Mucosa of descending colon (tissue), 3 donors: Measurements from ENCODE around the gene DAPK1. TPM values are rescaled to one million over a fixed set of nuclear protein-coding genes. Genes with fewer than 3 reads are reported as not detected.

Source experiments
- ATAC-seq: fragments of 200-7000 bp; cut with Tn5 transposase; one replicate; pipeline ENCODE4 v1.9.1; 2020; ENCODE audit warnings: mild to moderate bottlenecking, moderate library complexity
- DNase-seq, 3 donors: peaks; one replicate each; pipeline ENCODE4 v3.0.0-alpha.2; 2020
- H3K36me3 ChIP-seq: fragments of 200-600 bp; one replicate; pipeline ENCODE4 v1.8.0; 2021; ENCODE audit warnings: low read depth, mild to moderate bottlenecking
- H3K4me1 ChIP-seq: fragments of 200-600 bp; one replicate; pipeline ENCODE4 v1.8.0; 2021; ENCODE audit warnings: low read depth, mild to moderate bottlenecking
- H3K4me3 ChIP-seq: fragments of 200-600 bp; one replicate; pipeline ENCODE4 v1.8.0; 2021; ENCODE audit warnings: mild to moderate bottlenecking
- H3K9me3 ChIP-seq: fragments of 200-600 bp; one replicate; pipeline ENCODE4 v1.8.0; 2021; ENCODE audit warnings: mild to moderate bottlenecking
- intact Hi-C, 2 donors: fragments of 100-400 bp; cut with DNase I in 1 of 2; cut with micrococcal nuclease in 1 of 2; formaldehyde crosslinking; loops; one replicate each; pipeline versions ENCODE4 v1.11.0 to v1.11.1; 2022; cut with DNase I, micrococcal nuclease
- total RNA-seq, 3 donors: library from RNA; stranded (reverse); fragmentation: NEBNext Ultra II Directional in 2 of 3; extraction: Animal tissue kit (Norgen Biotek cat#: 25700) in 2 of 3; gene quantifications; one replicate each; pipeline versions ENCODE4 v1.2.1 to v1.2.4, GENCODE V29; 2021 to 2023
- TF ChIP-seq, protein P1 (sequence below): fragments of 200-600 bp; IDR thresholded peaks from one replicate; pipeline ENCODE4 v1.8.0; 2022; ENCODE audit warnings: antibody characterized with exemption, mild to moderate bottlenecking
- donor health status: DM: no; HTN: no; CAD: no; lungs with moderate emphysema.
- donor health status: DM: no; HTN: no; CAD: no.
- donor health status: DM: no; HTN: yes; CAD: no.

The DAPK1 gene
- total RNA-seq, 3 donors from 2014 or later, result 22.2 to 98.7 (median 25.9) TPM

DNA sequence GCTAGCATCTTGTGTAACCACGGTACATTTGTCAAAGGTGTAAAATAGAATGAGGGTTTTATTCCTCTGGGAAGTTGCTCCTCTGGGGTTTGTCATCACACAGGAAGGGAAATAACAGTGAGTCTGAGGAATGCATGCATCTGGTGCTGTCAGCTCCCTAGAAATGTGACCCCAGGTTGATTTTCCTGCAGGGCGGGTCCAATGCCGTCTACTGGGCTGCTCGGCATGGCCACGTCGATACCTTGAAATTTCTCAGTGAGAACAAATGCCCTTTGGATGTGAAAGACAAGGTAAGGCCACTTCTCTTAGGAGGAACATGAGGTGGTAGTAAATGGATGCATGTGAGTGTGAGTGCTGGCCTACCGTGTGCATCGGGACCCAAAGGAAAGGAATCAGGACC, 149.4 kb downstream of the DAPK1 start:
- Histone ChIP-seq H3K36me3 (no peaks in the 10 kb centered on the region), H3K4me3 (no peak overlapping the region), H3K9me3 (no peaks in the 10 kb centered on the region), H3K4me1 (no peaks in the 10 kb centered on the region)
- DNase-seq (no peak), ATAC-seq (no peak)
- intact Hi-C loops, result loop anchor here in 1 of 2 donors (10.0 kb wide), 1 partner anchor 152 kb away; the partner anchor contains the start of gene DAPK1
- TF ChIP-seq, protein P1, sequence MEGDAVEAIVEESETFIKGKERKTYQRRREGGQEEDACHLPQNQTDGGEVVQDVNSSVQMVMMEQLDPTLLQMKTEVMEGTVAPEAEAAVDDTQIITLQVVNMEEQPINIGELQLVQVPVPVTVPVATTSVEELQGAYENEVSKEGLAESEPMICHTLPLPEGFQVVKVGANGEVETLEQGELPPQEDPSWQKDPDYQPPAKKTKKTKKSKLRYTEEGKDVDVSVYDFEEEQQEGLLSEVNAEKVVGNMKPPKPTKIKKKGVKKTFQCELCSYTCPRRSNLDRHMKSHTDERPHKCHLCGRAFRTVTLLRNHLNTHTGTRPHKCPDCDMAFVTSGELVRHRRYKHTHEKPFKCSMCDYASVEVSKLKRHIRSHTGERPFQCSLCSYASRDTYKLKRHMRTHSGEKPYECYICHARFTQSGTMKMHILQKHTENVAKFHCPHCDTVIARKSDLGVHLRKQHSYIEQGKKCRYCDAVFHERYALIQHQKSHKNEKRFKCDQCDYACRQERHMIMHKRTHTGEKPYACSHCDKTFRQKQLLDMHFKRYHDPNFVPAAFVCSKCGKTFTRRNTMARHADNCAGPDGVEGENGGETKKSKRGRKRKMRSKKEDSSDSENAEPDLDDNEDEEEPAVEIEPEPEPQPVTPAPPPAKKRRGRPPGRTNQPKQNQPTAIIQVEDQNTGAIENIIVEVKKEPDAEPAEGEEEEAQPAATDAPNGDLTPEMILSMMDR, result no peak

- H3K9me3 ChIP-seq, result no peaks in the 10 kb centered on the region
- intact Hi-C loops, result loop anchor here in 1 of 2 donors (10.0 kb wide), 1 partner anchor 154 kb away; the partner anchor contains the start of gene DAPK1
- H3K4me3 ChIP-seq, result no peak overlapping the region
- TF ChIP-seq, protein P1, result no peak
- H3K4me1 ChIP-seq, result no peaks in the 10 kb centered on the region
- ATAC-seq (no peak), DNase-seq (no peak)
- no peaks in the 10 kb centered on the region for H3K36me3 ChIP-seq
These were observed 150.9 kb downstream of the DAPK1 start for GRCh38 chr9:87648606-87649005.

- intact Hi-C loops, result no loop called here
- Histone ChIP-seq H3K9me3 (no peaks in the 10 kb centered on the region), H3K36me3 (no peaks in the 10 kb centered on the region), H3K4me3 (no peak overlapping the region), H3K4me1 (no peaks in the 10 kb centered on the region)
- TF ChIP-seq, protein P1, result no peak
- DNase-seq (no peak), ATAC-seq (no peak)
These were observed 153.1 kb downstream of the DAPK1 start for GRCh38 chr9:87650611-87651295.

GRCh38 chr9:87651431-87651830, 153.8 kb downstream of the DAPK1 start:
- ATAC-seq (no peak), DNase-seq (no peak)
- TF ChIP-seq, protein P1, result no peak
- Histone ChIP-seq H3K36me3 (no peaks in the 10 kb centered on the region), H3K4me3 (no peak overlapping the region), H3K4me1 (no peaks in the 10 kb centered on the region), H3K9me3 (no peaks in the 10 kb centered on the region)
- intact Hi-C loops, result no loop called here

- intact Hi-C loops, result no loop called here
- TF ChIP-seq, protein P1, result no peak
- DNase-seq (no peak), ATAC-seq (no peak)
- Histone ChIP-seq H3K4me1 (no peaks in the 10 kb centered on the region), H3K9me3 (no peaks in the 10 kb centered on the region), H3K4me3 (no peak overlapping the region), H3K36me3 (no peaks in the 10 kb centered on the region)
These were observed 156.3 kb downstream of the DAPK1 start for GRCh38 chr9:87653941-87654340.
